ENCODE measurements around the gene ABCA9.
"Not testable (repeated sequence)": the region's sequence is repeated elsewhere in the genome, so short reads cannot be mapped to it uniquely, and the experiment has no call there.

Gene ABCA9

GRCh38 chr17:69044371-69044770, 16.4 kb downstream of the ABCA9 start:
- no peak for DNase-seq (ENCODE audit: low read depth in 4 of 4, low spot score in 1 of 4)

GRCh38 chr17:69043098-69043734, 17.5 kb downstream of the ABCA9 start:
- DNase-seq (ENCODE audit: low read depth in 4 of 4, low spot score in 1 of 4) = no peak

- DNase-seq (ENCODE audit: low read depth in 4 of 4, low spot score in 1 of 4) = no peak
Measured at GRCh38 chr17:69042308-69042707, 18.4 kb downstream of the ABCA9 start.

GRCh38 chr17:69031839-69032238, 28.9 kb downstream of the ABCA9 start:
- no peak for DNase-seq (ENCODE audit: low read depth in 4 of 4, low spot score in 1 of 4)

DNA sequence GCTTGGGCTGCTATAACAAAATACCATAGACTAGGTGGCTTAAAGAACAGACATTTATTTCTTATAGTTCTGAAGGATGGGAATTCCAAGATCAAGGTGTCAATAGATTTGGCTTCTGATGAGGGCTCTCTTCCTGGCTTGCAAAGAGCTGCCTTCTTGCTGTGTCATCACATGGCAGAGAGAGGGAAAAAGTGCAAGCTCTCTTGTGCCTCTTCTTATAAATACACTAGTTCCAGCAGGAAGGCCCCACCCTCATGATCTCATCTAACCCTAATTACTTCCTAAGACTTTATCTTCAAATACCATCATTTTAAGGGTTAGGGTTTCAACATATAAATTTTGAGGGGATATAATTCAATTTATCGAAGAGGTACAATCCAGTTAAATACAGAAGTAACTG, 30.6 kb downstream of the ABCA9 start:
- DNase-seq (ENCODE audit: low read depth in 4 of 4, low spot score in 1 of 4) = no peak

DNA sequence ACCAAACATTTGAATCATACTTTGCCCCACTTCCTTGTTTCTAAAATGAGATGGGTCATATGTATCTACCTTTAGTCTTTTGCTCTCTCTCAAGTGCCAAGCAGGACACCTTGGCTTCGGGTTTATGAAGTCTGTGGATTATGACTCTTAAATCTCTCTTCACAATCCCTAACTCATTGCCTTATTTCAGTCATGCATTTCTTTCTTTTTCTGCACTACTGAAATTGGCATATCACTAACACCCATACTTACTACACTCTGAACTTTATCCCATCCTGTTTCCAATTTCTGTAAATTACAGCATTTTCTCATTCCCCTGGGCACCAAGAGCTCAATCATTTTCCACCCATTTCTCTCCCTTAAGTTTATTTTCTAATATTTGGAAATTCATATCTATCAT, 42.0 kb downstream of the ABCA9 start:
- DNase-seq (ENCODE audit: low read depth in 4 of 4, low spot score in 1 of 4) = no peak

GRCh38 chr17:69018022-69018615, 42.6 kb downstream of the ABCA9 start:
- no peak for DNase-seq (ENCODE audit: low read depth in 4 of 4, low spot score in 1 of 4)

DNA sequence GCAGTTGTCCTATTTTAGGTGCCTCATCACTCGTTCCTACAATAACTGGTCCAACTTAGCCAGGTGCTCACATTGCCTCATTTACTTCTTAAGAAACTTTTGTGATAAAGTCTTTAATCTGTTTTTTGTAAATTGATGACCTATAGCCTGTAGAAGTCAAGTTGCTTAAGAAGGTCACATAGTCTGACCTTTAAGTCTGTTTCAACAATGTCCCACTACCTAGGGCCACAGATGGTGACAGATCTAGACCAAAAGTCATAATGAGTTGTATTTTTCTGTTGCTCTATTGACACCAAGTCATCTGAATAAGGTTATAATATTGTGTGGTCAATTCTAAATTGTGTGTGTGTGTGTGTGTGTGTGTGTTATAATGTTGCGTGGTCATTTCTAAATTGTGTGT, 45.1 kb downstream of the ABCA9 start:
- no peak for DNase-seq (ENCODE audit: low read depth in 4 of 4, low spot score in 1 of 4)

DNA sequence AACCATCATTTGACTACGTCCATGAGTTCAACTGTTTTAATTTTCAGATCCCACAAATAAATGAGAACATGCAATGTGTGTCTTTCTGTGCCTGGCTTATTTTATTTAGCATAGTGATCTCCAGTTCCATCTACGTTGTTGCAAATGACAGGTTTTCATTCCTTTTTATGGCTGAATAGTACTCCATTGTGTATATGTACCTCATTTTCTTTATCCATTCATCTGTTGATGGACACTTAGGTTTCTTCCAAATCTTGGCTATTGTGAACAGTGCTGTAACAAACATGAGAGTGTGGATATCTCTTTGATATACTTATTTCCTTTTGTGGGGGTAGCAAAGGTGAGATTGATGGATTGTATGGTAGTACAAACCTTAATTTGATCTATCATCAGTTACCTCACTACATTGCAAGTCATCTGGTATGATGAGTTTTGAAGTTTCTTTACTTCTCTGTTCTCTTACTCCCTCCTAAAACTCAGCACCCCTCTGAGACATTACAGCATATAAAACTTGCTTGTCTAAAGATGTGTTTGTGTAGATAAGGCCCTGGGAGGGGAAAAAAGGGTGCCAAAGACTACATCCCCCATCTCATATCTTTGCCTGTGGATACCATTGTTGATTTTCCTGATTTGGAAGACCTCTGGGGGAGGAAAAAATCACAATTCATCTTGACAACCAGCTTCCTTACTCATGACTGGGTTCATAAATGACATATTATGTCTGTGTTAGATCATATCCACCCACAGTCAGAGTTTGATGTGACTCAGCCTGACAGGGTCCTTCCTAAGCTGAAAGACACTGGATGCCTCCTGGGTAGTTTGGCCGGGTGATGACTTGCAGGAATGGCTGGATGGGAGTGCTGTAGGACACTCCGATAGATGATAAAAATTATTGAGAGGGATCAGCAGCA, 47.6 kb downstream of the ABCA9 start:
- DNase-seq (ENCODE audit: low read depth in 4 of 4, low spot score in 1 of 4) = no peak

- no peak for DNase-seq (ENCODE audit: low read depth in 4 of 4, low spot score in 1 of 4)
Measured at GRCh38 chr17:69009930-69010329, 50.8 kb downstream of the ABCA9 start.

- not testable (repeated sequence) for DNase-seq (ENCODE audit: low read depth in 4 of 4, low spot score in 1 of 4)
Measured at GRCh38 chr17:69004759-69005158, 56.0 kb downstream of the ABCA9 start.

DNA sequence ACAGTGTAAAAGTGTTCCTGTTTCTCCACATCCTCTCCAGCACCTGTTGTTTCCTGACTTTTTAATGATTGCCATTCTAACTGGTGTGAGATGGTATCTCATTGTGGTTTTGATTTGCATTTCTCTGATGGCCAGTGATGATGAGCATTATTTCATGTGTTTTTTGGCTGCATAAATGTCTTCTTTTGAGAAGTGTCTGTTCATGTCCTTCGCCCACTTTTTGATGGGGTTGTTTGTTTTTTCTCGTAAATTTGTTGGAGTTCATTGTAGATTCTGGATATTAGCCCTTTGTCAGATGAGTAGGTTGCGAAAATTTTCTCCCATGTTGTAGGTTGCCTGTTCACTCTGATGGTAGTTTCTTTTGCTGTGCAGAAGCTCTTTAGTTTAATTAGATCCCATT, 61.0 kb downstream of the ABCA9 start:
- DNase-seq (ENCODE audit: low read depth in 4 of 4, low spot score in 1 of 4) = not testable (repeated sequence)

DNA sequence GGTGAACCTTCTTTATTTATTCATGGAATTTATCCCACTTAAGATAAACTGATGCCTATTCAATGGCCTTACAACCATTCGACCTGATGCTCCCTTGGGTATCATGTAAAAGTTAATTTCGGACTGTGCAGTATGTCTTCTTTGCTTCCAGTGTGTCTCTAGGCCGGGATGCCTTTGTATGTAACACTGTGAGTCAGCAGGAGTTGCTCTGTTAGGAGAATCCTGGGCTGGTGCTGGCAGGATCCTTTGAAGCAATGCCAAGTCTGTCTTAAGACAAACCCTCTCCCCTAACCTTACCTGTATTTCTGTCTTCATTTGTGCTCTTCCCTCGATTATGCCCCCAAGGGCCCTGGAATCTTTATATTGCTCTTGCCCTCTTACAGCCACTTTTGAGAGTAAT, 67.6 kb downstream of the ABCA9 start:
- DNase-seq (ENCODE audit: low read depth in 4 of 4, low spot score in 1 of 4) = no peak

DNA sequence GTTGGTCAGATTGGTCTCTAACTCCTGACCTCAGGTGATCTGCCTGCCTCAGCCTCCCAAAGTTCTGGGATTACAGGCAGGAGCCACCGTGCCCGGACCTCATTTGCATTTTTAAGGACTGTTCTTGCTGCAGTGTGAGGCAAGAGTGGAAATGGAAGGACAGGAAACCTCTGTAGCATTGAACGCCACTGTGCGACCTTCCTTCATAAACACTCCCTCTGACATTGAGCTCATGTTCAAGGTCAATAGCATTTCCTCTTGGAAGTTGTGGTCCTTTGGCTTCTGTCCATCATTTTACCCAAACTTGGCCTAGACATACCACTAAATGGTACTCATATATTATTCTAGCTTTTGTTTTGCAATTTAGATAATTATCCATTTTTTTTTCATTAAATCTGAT, 72.8 kb downstream of the ABCA9 start:
- DNase-seq (ENCODE audit: low read depth in 4 of 4, low spot score in 1 of 4) = no peak

GRCh38 chr17:68981288-68981687, 79.4 kb downstream of the ABCA9 start:
- no peak for DNase-seq (ENCODE audit: low read depth in 4 of 4, low spot score in 1 of 4)

GRCh38 chr17:68973098-68973846, 87.5 kb downstream of the ABCA9 start:
- no peak for DNase-seq (ENCODE audit: low read depth in 4 of 4, low spot score in 1 of 4)

DNA sequence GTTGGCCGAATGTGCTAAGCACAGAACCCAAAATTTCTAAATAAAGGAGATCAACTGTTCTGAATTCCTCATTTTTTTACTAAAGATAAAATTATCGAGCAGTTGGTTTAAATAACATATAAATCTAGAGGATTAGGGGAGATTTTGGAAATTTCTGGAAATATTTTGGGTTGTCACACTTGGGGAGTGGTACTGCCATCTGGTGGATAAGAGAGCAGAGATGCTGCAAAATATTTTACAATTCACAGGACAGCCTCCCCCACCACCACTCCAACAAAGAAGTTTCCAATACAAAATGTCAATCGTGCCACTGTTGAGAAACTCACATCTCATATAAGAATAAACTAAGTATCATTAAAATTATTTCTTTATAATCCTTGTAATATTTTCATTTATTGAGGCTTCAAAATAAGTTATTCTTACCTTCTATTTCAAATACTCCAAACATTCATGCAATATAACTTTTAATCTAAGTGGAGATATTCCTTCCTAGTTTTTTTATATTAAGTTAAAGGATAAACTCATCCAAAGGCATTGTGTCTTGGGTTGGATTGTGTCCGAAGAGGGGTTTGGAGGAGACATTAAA, 88.5 kb downstream of the ABCA9 start:
- DNase-seq (ENCODE audit: low read depth in 4 of 4, low spot score in 1 of 4) = no peak

GRCh38 chr17:68969101-68969500, 91.6 kb downstream of the ABCA9 start:
- no peak for DNase-seq (ENCODE audit: low read depth in 4 of 4, low spot score in 1 of 4)

DNA sequence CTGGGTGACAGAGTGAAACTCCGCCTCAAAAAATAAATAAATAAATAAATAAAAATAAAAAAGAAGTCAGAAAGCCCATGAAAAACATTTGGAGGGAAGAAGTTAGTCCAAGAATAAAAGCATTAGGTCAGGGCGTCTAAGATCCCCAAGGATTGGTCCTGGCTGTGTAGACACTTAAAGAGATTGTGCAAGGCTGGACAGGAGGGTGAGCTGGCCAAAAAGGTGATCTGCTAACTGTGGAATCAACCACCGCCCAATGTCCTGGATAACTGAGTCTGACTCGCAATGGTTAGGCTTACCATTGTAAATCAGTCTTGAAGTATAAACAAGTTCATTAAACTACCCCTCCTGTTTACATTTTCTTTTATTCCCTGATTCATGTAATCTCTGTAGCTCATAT, 96.8 kb downstream of the ABCA9 start:
- DNase-seq (ENCODE audit: low read depth in 4 of 4, low spot score in 1 of 4) = no peak

DNA sequence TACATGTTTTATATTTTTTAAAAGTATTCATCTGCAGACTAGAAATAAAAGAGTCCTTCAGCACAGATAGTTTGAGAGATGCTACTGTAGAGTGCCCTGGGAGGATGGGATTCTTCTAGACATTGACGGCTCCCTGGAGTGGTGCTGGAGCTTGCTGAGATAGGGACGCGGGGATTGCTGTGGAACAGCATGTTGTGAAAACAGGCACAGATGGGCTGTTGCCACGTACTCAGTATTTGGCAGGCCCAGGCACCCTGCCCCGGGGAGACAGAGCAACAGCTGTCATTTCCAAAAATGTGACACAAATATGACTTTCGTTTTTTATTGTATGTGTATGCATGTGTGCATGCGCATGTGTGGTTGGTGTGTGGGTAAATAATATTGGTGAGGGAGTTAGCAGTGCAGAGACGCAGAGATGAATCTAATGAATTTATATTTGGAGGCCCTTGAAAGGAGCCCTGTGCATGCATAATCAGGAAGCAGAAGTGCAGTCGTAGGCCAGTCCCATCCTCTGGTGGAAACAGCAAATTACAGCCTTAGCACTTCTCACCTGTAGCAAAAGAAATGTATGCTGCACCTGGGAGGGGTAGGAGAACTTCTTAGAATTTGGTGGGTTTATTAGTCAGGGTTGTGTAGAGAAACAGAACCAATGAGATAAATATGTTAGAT, 99.4 kb downstream of the ABCA9 start:
- DNase-seq (ENCODE audit: low read depth in 4 of 4, low spot score in 1 of 4) = no peak

DNA sequence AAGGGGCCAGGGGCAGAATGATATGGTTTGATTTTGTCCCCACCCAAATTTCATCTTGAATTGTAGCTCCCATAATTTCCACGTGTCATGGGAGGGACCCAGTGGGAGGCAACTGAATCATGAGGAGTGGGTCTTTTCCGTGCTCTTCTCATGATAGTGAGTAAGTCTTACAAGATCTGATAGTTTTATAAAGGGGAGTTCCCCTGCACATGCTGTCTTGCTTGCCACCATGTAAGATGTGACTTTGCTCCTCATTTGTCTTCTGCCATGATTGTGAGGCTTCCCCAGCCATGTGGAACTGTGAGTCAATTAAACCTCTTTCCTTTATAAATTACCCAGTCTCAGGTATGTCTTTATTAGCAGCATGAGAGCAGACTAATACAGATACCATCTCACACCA, 101.6 kb downstream of the ABCA9 start:
- not testable (repeated sequence) for DNase-seq (ENCODE audit: low read depth in 4 of 4, low spot score in 1 of 4)
